Stimulated activated CD8-positive, alpha-beta memory T cell treated with anti-CD3 and anti-CD28 coated beads, Interleukin-15, amount 100 ng/mL, for 1 hour (primary cell): Measurements from ENCODE around the gene BBS1.
"Not testable (repeated sequence)": the region's sequence is repeated elsewhere in the genome, so short reads cannot be mapped to it uniquely, and the experiment has no call there.

Source experiments
- DNase-seq: peaks from one replicate; pipeline ENCODE4 v3.0.0-alpha.2; 2020; ENCODE audit warnings: low read depth

The BBS1 gene

DNA sequence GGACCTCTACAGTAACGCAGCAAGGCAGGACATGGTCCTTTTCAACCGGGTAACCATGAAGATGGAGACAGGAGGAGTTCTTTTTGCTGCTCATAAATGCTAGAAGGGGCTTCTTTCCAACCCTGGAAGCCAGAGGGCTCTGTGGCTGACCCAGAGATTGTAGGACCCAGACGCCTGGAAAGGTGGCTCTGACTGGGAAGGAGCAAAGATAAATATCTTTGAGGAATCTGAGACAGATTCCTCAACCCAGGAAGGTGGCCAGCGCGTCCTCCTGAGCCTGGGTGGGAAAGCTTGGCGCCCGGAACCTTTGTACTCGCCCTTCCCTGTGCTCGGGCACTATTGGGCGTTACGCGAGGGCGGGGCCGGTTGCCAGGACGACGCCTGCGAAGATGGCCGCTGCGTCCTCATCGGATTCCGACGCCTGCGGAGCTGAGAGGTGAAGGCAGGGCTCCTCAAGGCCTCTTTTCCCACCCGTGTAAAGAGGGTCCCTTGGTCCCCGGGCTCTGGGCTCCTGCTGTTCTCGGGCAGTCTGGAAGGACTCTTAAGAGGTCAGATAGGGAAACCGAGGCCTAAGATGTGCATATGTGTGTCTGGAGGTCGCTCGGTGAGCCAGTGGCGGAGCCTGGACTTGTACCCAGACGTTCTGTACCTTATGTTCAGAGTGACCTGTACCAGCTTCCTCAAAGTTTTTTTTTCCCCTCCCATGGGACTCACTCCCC lies at the start of gene BBS1:
Gene BBS1, plus strand, starts transcription at position 365 of the 719 bp plus-strand sequence. Its CDS starts 25 bp downstream, at position 390.
- peak; percentile 73 for DNase-seq

DNA sequence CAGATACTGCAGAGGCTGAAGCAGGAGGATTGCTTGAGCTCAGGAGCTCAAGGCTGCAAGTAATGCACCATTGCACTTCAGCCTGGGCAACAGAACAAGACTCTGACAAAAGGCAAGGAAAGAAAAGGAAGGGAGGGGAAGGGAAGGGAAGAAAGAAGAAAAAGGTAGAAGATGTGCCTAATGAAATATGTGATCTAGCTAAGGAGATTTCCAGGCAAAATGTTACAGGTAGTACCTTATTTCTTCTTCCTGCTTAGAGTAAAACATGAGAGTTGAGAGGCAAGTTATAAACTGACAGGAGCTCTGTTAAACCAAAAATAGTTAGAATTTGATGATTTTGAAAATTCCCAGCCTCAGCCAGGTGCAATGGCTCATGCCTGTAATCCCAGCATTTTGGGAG lies 48.4 kb upstream of the BBS1 start:
- DNase-seq = no peak

- no peak for DNase-seq
Observed at GRCh38 chr11:66462911-66463310, 47.5 kb upstream of the BBS1 start.

DNA sequence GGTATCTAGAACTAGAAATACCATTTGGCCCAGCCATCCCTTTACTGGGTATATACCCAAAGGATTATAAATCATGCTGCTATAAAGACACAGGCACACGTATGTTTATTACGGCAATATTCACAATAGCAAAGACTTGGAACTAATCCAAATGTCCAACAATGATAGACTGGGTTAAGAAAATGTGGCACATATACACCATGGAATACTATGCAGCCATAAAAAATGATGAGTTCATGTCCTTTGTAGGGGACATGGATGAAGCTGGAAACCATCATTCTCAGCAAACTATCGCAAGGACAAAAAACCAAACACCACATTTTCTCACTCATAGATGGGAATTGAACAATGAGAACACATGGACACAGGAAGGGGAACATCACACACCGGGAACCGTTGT lies 46.3 kb upstream of the BBS1 start:
- DNase-seq = not testable (repeated sequence)

GRCh38 chr11:66464916-66465315 lies 45.5 kb upstream of the BBS1 start:
- DNase-seq = no peak

DNA sequence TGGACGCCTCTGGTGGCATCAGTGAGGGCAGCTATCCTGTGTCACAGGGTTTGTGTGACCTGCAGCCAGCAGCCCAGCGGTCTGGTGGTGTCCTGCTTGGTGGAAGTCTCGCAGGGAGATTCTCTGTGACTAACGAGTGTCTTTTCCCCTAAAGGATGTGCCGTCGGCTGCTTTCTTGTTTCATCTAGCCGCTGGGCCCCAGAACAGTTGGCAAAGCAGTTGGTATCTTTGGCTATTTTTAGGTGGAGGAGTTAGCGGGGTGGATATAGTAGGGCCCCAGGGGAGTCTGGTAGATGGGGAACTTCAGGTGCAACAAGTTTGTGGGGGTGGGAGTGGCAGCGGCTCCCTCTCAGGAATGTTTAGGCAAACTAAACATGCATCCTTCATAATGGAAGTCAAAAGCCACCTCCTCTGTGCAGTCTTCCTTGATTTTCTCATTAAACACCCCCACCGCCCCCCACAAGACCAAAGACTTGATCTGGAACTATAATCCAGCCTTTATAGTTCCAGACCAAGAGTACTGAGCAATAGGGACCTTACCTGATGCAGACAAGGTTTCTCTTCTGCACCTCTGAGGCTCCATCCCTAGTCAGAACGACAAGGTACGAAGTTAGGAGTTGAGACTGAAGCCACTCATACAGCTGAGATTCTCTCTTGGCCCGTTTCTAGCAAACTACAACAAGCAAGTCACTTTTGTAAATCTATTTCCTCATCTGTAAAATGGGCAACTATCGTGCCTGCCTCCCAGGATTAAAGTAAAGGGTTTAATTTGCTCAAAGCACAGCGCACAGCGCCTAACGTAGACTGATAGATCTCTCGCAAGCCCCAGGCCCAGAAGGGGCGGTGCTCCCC lies 44.8 kb upstream of the BBS1 start:
- no peak for DNase-seq

GRCh38 chr11:66466225-66467033 lies 44.0 kb upstream of the BBS1 start, which contains the start of gene PELI3:
PELI3 (plus strand) TSS chr11:66466905; CDS start chr11:66468129, 1,224 bp downstream.
- peak; percentile 95 for DNase-seq

DNA sequence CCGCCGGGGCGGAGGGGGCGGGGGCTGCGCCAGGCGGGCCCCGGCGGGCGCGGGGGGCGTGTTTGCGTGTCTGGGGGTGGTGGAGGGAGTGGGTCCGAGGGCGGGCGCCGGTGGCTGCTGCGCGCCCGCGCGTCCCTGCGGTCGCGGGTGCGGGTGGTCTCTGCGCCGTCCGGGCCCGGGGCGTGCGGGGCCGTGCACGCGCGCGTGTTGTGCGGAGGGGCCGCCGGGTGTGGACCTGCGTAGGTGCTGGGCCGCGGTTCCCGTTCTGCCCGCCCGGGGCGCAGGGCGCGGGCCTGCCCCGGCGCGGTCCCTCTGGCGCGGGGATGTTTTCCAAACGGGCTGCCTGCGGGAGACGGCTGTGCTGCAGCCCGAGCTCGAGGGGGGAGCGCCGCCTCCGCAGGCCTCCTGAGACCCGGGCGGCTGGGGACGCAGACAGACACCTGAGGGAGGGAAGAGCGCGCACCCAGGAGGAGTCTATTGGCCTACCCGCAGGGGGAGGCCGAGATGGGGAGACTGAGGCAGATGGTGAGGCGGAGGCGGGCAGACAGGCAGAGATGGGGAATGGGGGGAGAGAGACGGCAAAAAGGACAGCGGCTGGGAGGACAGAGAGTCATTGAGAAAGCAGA lies 43.3 kb upstream of the BBS1 start:
- DNase-seq = no peak

- no peak for DNase-seq
Observed at GRCh38 chr11:66467756-66468155, 42.7 kb upstream of the BBS1 start.

- DNase-seq = no peak
Observed at GRCh38 chr11:66468691-66469090, 41.7 kb upstream of the BBS1 start.

- DNase-seq = no peak
Observed at GRCh38 chr11:66469441-66469840, 41.0 kb upstream of the BBS1 start.

GRCh38 chr11:66470015-66470414 lies 40.4 kb upstream of the BBS1 start:
- no peak for DNase-seq

- no peak for DNase-seq
Observed at GRCh38 chr11:66471142-66471541, 39.3 kb upstream of the BBS1 start.

- no peak for DNase-seq
Observed at GRCh38 chr11:66472054-66472453, 38.4 kb upstream of the BBS1 start.

DNA sequence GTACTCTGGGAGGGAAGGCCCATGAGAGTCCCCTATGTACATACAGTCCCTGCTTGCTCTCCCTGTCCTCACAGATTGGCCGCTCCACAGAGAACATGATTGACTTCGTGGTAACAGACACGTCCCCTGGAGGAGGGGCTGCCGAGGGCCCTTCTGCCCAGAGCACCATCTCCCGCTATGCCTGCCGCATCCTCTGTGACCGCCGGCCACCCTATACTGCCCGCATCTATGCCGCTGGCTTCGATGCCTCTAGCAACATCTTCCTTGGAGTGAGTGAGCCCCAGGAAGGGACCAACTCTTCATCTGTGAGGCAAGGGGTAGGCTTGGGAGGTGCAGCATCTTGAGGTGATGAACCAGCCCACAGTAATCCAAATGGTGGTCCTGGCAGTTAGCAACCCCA lies 37.3 kb upstream of the BBS1 start:
- no peak for DNase-seq

DNA sequence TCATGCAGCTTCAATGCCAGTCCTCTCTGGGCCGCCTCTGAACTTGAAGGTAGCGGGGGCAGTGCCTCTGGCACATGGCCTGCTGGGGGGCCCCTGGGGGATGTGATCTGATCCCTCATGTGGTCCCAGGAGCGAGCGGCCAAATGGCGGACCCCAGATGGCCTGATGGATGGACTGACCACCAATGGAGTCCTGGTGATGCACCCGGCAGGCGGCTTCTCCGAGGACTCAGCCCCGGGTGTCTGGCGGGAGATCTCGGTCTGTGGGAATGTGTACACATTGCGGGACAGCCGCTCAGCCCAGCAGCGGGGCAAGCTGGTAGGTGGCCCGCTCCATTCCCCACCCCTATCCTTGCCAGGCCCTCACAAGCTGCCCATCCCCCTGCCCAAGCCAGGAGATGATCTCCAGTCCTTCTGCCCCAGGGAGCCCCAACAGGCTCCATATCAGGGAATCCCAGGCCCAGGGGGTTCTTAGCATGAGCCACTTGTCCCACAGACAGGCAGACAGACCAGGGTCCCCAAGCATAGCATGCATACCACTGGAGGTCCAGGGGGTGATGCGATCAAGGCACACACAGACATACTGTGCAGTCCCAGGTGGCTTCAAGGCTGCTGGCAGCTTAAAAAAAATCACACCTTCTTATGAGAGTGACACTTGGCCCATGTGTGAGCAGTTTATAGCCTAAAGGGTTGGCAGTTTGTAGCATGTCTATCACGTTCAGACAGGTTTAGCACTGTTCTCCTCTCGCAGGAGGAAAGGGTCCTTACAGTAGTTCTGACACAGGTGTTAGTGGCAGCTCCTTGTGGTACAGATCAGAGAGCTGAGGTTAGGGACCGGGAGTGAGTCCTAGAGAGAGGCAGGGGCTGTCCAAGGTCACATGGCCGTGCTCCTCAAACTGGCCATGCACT lies 36.6 kb upstream of the BBS1 start:
- no peak for DNase-seq

DNA sequence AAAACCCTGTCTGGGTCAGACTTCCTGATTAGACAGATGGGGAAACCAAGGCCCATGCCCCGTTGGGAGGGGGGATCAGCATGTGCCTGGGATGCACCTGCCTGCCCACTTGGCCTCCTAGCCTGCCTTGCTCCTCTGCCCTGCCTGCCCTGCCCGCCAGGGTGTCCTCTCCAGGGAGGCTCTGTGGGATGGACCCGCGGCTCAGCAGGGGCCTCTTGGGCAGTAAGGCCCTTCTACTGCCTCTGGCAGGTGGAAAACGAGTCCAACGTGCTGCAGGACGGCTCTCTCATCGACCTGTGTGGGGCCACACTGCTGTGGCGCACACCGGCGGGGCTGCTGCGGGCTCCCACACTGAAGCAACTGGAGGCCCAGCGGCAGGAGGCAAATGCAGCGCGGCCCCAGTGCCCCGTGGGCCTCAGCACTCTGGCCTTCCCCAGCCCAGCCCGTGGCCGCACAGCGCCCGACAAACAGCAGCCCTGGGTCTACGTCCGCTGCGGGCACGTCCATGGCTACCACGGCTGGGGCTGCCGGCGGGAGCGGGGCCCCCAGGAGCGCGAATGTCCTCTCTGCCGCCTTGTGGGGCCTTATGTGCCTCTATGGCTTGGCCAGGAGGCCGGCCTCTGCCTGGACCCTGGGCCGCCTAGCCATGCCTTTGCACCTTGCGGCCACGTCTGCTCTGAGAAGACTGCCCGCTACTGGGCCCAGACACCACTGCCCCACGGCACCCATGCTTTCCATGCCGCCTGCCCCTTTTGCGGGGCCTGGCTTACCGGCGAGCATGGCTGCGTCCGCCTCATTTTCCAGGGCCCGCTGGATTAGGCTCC lies 34.9 kb upstream of the BBS1 start:
- no peak for DNase-seq

GRCh38 chr11:66476173-66476840 lies 34.1 kb upstream of the BBS1 start:
- no peak for DNase-seq

DNA sequence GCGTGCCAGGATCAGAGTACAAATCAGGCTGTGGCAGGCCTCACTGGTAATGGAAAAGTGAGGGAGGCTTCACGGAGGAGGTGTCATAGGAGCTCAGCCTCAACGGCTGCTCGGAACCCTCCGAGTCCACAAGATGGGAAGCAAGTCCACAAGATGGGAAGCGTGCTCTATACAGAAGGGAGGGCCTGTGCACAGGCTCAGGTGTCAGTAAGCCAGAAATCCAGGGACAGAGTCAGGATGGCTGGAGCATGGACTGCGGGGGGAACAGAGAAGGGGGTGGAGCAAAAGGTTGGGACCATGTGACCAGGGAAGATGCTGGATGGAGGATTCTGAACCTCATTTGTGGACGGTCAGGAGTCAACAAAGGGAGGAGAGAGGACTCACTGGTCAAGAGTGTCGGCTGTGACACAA lies 33.6 kb upstream of the BBS1 start:
- DNase-seq = no peak
